Endodermal cell (in vitro differentiated cells): ENCODE results near the gene PSMC4. TPM values are rescaled to one million over a fixed set of nuclear protein-coding genes. Genes with fewer than 3 reads are reported as not detected.

Source experiments
- DNase-seq: peaks from one replicate; pipeline ENCODE4 v3.0.0-alpha.2; 2017
- H3K27ac ChIP-seq: 2 replicates; pipeline ENCODE4 v1.5.1; 2013; ENCODE audit warnings: mild to moderate bottlenecking, low read depth, low read length, moderate library complexity
- H3K27me3 ChIP-seq: 2 replicates; pipeline ENCODE4 v1.6.1; 2013; ENCODE audit warnings: mild to moderate bottlenecking, low read length, moderate library complexity; ENCODE audit not compliant: insufficient read depth, control insufficient read depth, poor library complexity, severe bottlenecking
- H3K36me3 ChIP-seq: 2 replicates; pipeline ENCODE4 v1.7.0; 2013; ENCODE audit warnings: mild to moderate bottlenecking, low read length, moderate library complexity; ENCODE audit not compliant: control insufficient read depth, insufficient read depth
- H3K4me1 ChIP-seq: one replicate; pipeline ENCODE4 v1.7.0; 2013; ENCODE audit warnings: low read length; ENCODE audit not compliant: control insufficient read depth, insufficient read depth
- H3K4me3 ChIP-seq: 2 replicates; pipeline ENCODE4 v1.5.1; 2013; ENCODE audit warnings: mild to moderate bottlenecking, low read length, moderate library complexity
- H3K9ac ChIP-seq: 2 replicates; pipeline ENCODE4 v1.6.1; 2013; ENCODE audit warnings: mild to moderate bottlenecking, low read length, moderate library complexity; ENCODE audit not compliant: poor library complexity, severe bottlenecking; ENCODE audit errors: extremely low read depth
- H3K9me3 ChIP-seq: 2 replicates; pipeline ENCODE4 v1.6.1; 2013; ENCODE audit warnings: mild to moderate bottlenecking, low read length, moderate library complexity; ENCODE audit not compliant: control insufficient read depth
- H3K27ac Mint-ChIP-seq: 2 replicates; pipeline ENCODE4 v1.8.0; 2020; ENCODE audit warnings: mixed read lengths
- H3K27me3 Mint-ChIP-seq: 2 replicates; pipeline ENCODE4 v1.8.0; 2021; ENCODE audit warnings: mild to moderate bottlenecking, mixed read lengths; ENCODE audit not compliant: insufficient read depth
- H3K36me3 Mint-ChIP-seq: 2 replicates; pipeline ENCODE4 v1.8.0; 2020; ENCODE audit warnings: low read depth, mixed read lengths
- H3K4me1 Mint-ChIP-seq: 2 replicates; pipeline ENCODE4 v1.8.0; 2020; ENCODE audit warnings: mixed read lengths
- H3K4me3 Mint-ChIP-seq: 2 replicates; pipeline ENCODE4 v1.8.0; 2020; ENCODE audit warnings: mild to moderate bottlenecking, moderate library complexity, mixed read lengths
- H3K9me3 Mint-ChIP-seq: 2 replicates; pipeline ENCODE4 v1.8.0; 2020; ENCODE audit warnings: mild to moderate bottlenecking, mixed read lengths
- CTCF ChIP-seq: fragments of 200-600 bp; sonication (generic); conservative IDR thresholded peaks from 2 replicates; pipeline ENCODE4 v1.5.0; 2021; ENCODE audit warnings: antibody characterized with exemption, mild to moderate bottlenecking
- WGBS, 2 experiments: methylation state at CpG; one replicate each; pipeline versions ENCODE4 v1.1.5 to v1.1.7; 2013; ENCODE audit warnings: missing lambda C conversion rate in 2 of 2, mixed read lengths in 1 of 2; ENCODE audit not compliant: insufficient coverage in 1 of 2, insufficient read length in 1 of 2; 5-methylcytosine and 5-hydroxymethylcytosine counted together
- total RNA-seq, 2 donors: library from RNA; stranded (reverse); fragmentation: NEBNext Ultra II Directional in 1 of 2; extraction: Animal tissue kit (Norgen Biotek cat#: 25700) in 1 of 2; gene quantifications; 2 replicates in 1 of 2; 3 replicates in 1 of 2; pipeline ENCODE4 v1.2.1, GENCODE V29; 2021

Gene PSMC4
- total RNA-seq, 2 donors from 2014 or later = 88.9 to 96.9 TPM

GRCh38 chr19:40013991-40014390, 43.0 kb downstream of the PSMC4 start:
- peaks cover 85% of the 10 kb centered on the region for H3K9me3 Mint-ChIP-seq
- Histone ChIP-seq H3K9ac (no peak overlapping the region), H3K9me3 (peaks cover 74% of the 10 kb centered on the region), H3K27me3 (no peaks in the 10 kb centered on the region), H3K36me3 (peaks cover 22% of the 10 kb centered on the region), H3K4me3 (peak overlapping the region; percentile 25), H3K4me1 (no peaks in the 10 kb centered on the region), H3K27ac (no peak overlapping the region)
- no peaks in the 10 kb centered on the region for H3K27me3 Mint-ChIP-seq
- WGBS, 2 experiments = 89 to 96% methylated on average over 1 to 3 of the region's 4 CpGs
- H3K4me3 Mint-ChIP-seq = no peak overlapping the region
- H3K4me1 Mint-ChIP-seq = no peaks in the 10 kb centered on the region
- TF ChIP-seq CTCF = no peak
- H3K36me3 Mint-ChIP-seq = peaks cover 46% of the 10 kb centered on the region
- no peak for DNase-seq
- H3K27ac Mint-ChIP-seq = no peak overlapping the region

- Histone ChIP-seq H3K36me3 (peaks cover 7% of the 10 kb centered on the region), H3K9ac (no peak overlapping the region), H3K4me3 (peak overlapping the region; percentile 62), H3K4me1 (no peaks in the 10 kb centered on the region), H3K27me3 (no peaks in the 10 kb centered on the region), H3K9me3 (peaks cover 66% of the 10 kb centered on the region), H3K27ac (no peak overlapping the region)
- Mint-ChIP-seq H3K27me3 (peaks cover 8% of the 10 kb centered on the region), H3K36me3 (peaks cover 16% of the 10 kb centered on the region), H3K4me3 (no peak overlapping the region), H3K9me3 (peaks cover 72% of the 10 kb centered on the region), H3K27ac (no peak overlapping the region), H3K4me1 (no peaks in the 10 kb centered on the region)
- no peak for DNase-seq
- TF ChIP-seq CTCF = no peak
- WGBS, 2 experiments = 75 to 84% methylated on average over 3 of the region's 3 CpGs
These were observed 53.0 kb downstream of the PSMC4 start for GRCh38 chr19:40023969-40024368.

GRCh38 chr19:40025938-40026596, 55.1 kb downstream of the PSMC4 start:
- Mint-ChIP-seq H3K9me3 (peaks cover 90% of the 10 kb centered on the region), H3K36me3 (peaks cover 29% of the 10 kb centered on the region), H3K4me1 (no peaks in the 10 kb centered on the region), H3K27me3 (peaks cover 8% of the 10 kb centered on the region), H3K27ac (no peak overlapping the region), H3K4me3 (no peak overlapping the region)
- Histone ChIP-seq H3K27me3 (no peaks in the 10 kb centered on the region), H3K4me3 (peak overlapping the region; percentile 68), H3K9ac (no peak overlapping the region), H3K9me3 (peaks cover 86% of the 10 kb centered on the region), H3K36me3 (peaks cover 7% of the 10 kb centered on the region), H3K27ac (no peak overlapping the region), H3K4me1 (no peaks in the 10 kb centered on the region)
- WGBS, 2 experiments = 98% methylated on average over 3 of the region's 4 CpGs; no CpG with 5 or more reads in 1 of the 2 experiments
- no peak for DNase-seq
- TF ChIP-seq CTCF = no peak
